Ishikawa (cell line): ENCODE results near the gene MRTFA.

Experiments
- CEBPB ChIP-seq: IDR thresholded peaks from 2 replicates; pipeline ENCODE4 v1.6.1; 2012
- CREB1 ChIP-seq: IDR thresholded peaks from 2 replicates; pipeline ENCODE4 v1.6.1; 2012; ENCODE audit warnings: low read depth
- EP300 ChIP-seq: IDR thresholded peaks from 2 replicates; pipeline ENCODE4 v1.6.1; 2012; ENCODE audit warnings: borderline replicate concordance
- FOXM1 ChIP-seq: IDR thresholded peaks from 2 replicates; pipeline ENCODE4 v1.6.1; 2012; ENCODE audit warnings: low read depth, borderline replicate concordance
- NFIC ChIP-seq: IDR thresholded peaks from 2 replicates; pipeline ENCODE4 v1.6.1; 2012
- RAD21 ChIP-seq: IDR thresholded peaks from 2 replicates; pipeline ENCODE4 v1.6.1; 2012; ENCODE audit warnings: low read depth
- REST ChIP-seq: IDR thresholded peaks from 2 replicates; pipeline ENCODE4 v1.6.1; 2012; ENCODE audit warnings: low read depth, mild to moderate bottlenecking
- TAF1 ChIP-seq: IDR thresholded peaks from 2 replicates; pipeline ENCODE4 v1.6.1; 2012; ENCODE audit warnings: low read depth, mild to moderate bottlenecking

- no peak for TF ChIP-seq EP300
- TF ChIP-seq RAD21, result no peak
- TF ChIP-seq NFIC, result no peak
- no peak for TF ChIP-seq FOXM1
- no peak for TF ChIP-seq REST
- no peak for TF ChIP-seq TAF1
- no peak for TF ChIP-seq CREB1
- no peak for TF ChIP-seq CEBPB
These were observed 100.9 kb downstream of the MRTFA start for GRCh38 chr22:40535642-40536041.
